Measurements from ENCODE around the gene SI. TPM values are rescaled to one million over a fixed set of nuclear protein-coding genes. Genes with fewer than 3 reads are reported as not detected.

SI gene
- total RNA-seq, 1 experiment from 2014 or later: not detected

- no peak overlapping the region for H3K14ac ChIP-seq (ENCODE audit: insufficient read depth, low read length)
- no peak overlapping the region for H2BK120ac ChIP-seq (ENCODE audit: low read depth, low read length, poor library complexity, severe bottlenecking)
- H3K27me3 ChIP-seq (ENCODE audit: insufficient read depth, low read length): no peaks in the 10 kb centered on the region
- H3K4me2 ChIP-seq (ENCODE audit: insufficient read depth, insufficient read length, low read length): no peak overlapping the region
- no peak overlapping the region for H3K23ac ChIP-seq (ENCODE audit: insufficient read length, low read depth, low read length)
- no peak overlapping the region for H2BK12ac ChIP-seq (ENCODE audit: insufficient read length, low read depth, low read length)
- H3K56ac ChIP-seq (ENCODE audit: insufficient read length, low read depth, low read length): no peak overlapping the region
- no peak overlapping the region for H3T11ph ChIP-seq (ENCODE audit: low read length)
- H3K4ac ChIP-seq (ENCODE audit: low read depth, low read length): no peak overlapping the region
- H3K79me1 ChIP-seq (ENCODE audit: insufficient read depth, low read depth, low read length, poor library complexity, severe bottlenecking): no peaks in the 10 kb centered on the region
- no peak overlapping the region for H4K5ac ChIP-seq (ENCODE audit: insufficient read length, low read depth, low read length)
- Mint-ChIP-seq H3K36me3 (ENCODE audit: insufficient read depth in 1 of 3, low read depth in 3 of 3) (no peaks in the 10 kb centered on the region), H3K9me3 (no peaks in the 10 kb centered on the region), H3K4me1 (no peaks in the 10 kb centered on the region), H3K27ac (no peak overlapping the region), H3K4me3 (no peak overlapping the region), H3K27me3 (ENCODE audit: low read depth) (no peaks in the 10 kb centered on the region)
- no peaks in the 10 kb centered on the region for H4K20me1 ChIP-seq (ENCODE audit: control insufficient read depth, insufficient read depth, insufficient read length)
- no peaks in the 10 kb centered on the region for H3K9me3 ChIP-seq (ENCODE audit: control insufficient read depth, low read depth, low read length)
- no peak overlapping the region for H2BK15ac ChIP-seq (ENCODE audit: low read depth, low read length)
- H4K91ac ChIP-seq (ENCODE audit: insufficient read length, low read depth, low read length): no peak overlapping the region
- no peaks in the 10 kb centered on the region for H3K23me2 ChIP-seq (ENCODE audit: insufficient read length, low read depth, low read length, poor library complexity, severe bottlenecking)
- no peak overlapping the region for H2BK20ac ChIP-seq (ENCODE audit: low read depth, low read length, poor library complexity, severe bottlenecking)
- TF ChIP-seq CTCF (conservative IDR thresholded peaks at IDR 0.05): no peak
- no peak overlapping the region for H2AFZ ChIP-seq (ENCODE audit: low read length)
- no CpG with 5 or more reads among the region's 1 CpG for WGBS (ENCODE audit: extremely low coverage, insufficient read length, low lambda C conversion rate)
- no peak overlapping the region for H2BK5ac ChIP-seq (ENCODE audit: insufficient read length, low read length)
- no peak for DNase-seq
- no peaks in the 10 kb centered on the region for H3K79me2 ChIP-seq (ENCODE audit: insufficient read depth, low read length)
- no peak overlapping the region for H3K9ac ChIP-seq (ENCODE audit: extremely low read depth, insufficient read length, low read length)
- no peak overlapping the region for H3K18ac ChIP-seq (ENCODE audit: insufficient read length, low read depth, low read length)
- H4K8ac ChIP-seq (replicated peaks; ENCODE audit: insufficient read length, low read depth, low read length): no peak overlapping the region
- H3K4me1 ChIP-seq (ENCODE audit: insufficient read depth, low read length): no peaks in the 10 kb centered on the region
- no peak overlapping the region for H2AK5ac ChIP-seq (ENCODE audit: insufficient read length, low read length)
- no peak overlapping the region for H3K27ac ChIP-seq (ENCODE audit: insufficient read length, low read depth, low read length)
These were observed 33.1 kb upstream of the SI start for GRCh38 chr3:165111401-165111800.
